CD4-positive, alpha-beta T cell treated with Interleukin-10 for 1 hour (primary cell): ENCODE results near the gene DCK.
"Not testable (repeated sequence)": the region's sequence is repeated elsewhere in the genome, so short reads cannot be mapped to it uniquely, and the experiment has no call there.

Source experiments
- DNase-seq: peaks from one replicate; pipeline ENCODE4 v3.0.0-alpha.2; 2020

The DCK gene

GRCh38 chr4:71004281-71004851 lies 10.9 kb downstream of the DCK start:
- peak; percentile 60 for DNase-seq

DNA sequence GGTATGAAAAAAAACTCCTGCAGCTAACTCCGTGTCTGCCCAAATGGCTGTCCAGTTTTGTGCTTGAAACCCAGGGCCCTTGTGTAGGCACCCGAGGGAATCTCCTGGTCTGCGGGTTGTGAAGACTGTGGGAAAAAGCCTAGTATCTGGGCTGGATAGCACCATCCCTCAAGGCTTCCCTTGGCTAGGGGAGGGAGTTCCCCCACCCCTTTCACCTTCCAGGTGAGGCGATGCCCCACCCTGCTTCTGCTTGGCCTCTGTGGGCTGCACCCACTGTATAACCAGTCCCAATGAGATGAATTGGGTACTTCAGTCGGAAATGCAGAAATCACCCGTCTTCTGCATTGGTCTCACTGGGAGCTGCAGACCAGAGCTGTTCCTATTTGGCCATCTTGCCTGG lies 11.6 kb downstream of the DCK start:
- not testable (repeated sequence) for DNase-seq

DNA sequence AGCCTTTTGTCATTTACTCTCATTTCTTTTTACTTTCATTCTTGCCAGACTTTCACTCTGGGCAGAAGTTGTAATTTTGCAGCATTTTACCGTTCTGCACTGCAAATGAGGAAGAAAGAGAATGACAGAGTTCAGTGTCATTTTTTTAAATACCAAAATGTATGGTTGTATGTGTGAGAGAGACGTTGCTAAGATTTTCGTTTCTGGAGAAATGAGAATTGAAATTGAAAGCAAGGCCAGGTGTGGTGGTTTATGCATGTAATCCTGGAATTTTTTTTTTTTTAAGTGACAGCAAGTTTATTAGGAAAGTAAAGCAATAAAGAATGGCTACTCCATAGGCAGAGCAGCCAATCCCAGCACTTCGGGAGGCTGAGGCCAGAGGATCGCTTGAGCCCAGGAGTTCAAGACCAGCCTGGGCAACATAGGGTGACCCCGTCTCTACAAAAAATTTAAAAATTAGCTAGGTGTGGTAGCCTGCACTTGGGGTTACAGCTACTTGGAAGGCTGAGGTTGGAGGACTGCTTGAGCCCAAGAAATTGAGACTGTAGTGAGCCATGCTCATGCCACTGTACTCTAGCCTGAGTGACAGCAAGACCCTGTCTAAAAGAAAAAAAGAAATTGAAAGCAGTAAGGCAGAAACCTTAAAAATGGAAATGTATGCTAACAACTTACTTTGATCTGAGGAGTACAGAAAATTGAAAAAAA lies 12.9 kb downstream of the DCK start:
- DNase-seq = no peak

GRCh38 chr4:71008196-71008595 lies 14.7 kb downstream of the DCK start:
- no peak for DNase-seq

DNA sequence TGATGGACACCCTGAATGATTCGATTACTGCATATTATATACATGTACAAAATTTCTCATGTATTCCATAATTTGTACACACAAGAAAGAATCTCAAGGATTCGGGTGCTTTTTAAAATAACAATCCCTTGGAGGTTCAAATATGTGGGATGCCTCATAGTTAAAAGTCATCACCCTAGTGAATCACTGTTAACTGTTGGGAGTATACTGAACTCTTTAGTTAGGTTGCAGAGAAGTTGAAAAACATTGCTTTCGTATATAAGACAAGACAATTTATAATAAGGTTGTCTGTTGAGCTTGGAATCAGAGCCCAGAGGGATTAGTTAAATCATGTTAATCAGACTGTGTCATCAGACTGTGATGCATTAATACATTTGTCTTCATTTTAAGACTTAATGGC lies 15.6 kb downstream of the DCK start:
- DNase-seq = no peak

- DNase-seq = peak; percentile 53
These were observed 16.6 kb downstream of the DCK start for GRCh38 chr4:71009890-71010588.

GRCh38 chr4:71011451-71011850 lies 18.0 kb downstream of the DCK start:
- no peak for DNase-seq

- DNase-seq = not testable (repeated sequence)
These were observed 23.9 kb downstream of the DCK start for GRCh38 chr4:71017391-71017790.

DNA sequence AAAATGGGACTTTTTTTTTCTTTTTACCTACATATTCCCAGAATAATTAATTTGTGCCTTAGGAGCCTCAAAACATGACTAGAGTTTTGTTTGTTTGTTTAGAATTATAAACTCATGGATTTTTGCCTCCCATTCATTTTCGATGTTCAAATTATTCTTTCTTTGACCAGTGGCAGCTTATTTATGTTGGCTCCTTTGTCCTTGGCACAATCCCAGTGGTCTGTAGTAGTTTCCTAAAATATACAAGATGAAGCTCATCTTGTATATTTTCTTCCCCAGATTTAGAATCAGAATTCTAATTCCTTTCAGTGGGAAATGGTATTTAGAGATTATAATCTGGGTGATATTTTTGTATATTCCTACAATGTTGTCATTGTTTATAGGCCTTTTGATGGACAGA lies 27.2 kb downstream of the DCK start:
- no peak for DNase-seq

DNA sequence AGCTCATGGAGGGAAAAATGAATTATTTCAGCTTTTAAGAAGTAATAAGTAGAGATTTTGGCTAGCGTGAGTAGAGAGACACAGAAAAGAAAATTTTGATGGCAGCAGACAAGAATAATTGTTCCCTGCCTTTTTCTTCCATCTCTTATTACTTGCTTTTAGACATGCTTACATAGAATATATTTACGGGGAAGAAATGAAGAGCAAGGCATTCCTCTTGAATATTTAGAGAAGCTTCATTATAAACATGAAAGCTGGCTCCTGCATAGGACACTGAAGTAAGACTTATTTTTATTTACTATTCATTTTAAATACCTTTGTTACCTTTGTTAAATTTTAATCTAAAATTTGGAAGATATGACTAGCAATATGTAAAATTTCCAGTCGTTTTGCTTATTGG lies 32.2 kb downstream of the DCK start:
- no peak for DNase-seq

DNA sequence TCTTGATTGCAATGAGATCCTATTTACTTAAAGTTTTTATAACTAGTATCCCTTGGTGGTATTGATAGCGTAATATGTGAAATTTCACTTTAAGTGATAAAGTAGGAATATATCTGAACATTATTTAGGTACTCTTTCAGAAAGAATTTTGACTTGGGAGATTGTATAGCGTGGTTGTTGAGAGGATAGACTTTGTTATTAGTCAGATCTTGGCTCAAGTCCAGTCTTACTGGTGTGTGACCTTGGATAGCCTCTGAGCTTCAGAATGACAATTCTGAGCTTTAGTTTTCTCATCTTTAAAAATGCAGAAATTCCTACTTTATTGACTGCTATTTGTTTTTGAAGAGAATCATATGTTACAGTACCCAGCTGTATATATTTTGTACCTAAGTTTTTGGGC lies 32.6 kb downstream of the DCK start:
- no peak for DNase-seq

- DNase-seq = no peak
These were observed 34.2 kb downstream of the DCK start for GRCh38 chr4:71027611-71028010.

DNA sequence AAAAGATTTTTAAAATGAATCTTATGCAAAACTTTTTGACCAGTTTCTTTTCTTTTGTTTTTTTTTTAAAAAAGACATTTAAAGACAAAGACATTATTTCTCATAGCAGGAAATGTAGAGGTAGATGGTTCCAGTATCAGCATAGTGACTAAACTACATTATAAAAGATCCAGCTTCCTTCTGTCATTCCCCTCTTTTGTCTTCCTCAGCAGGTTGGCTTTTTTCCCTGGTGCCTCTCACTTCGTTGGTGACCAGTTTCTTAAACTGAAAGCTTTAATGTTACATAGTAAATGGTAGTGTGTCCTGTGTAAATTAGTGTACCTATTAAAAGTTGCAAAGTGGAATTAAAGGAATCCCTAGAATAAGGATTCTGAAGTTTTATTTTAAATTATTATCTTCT lies 36.1 kb downstream of the DCK start:
- DNase-seq = no peak

GRCh38 chr4:71032106-71032505 lies 38.7 kb downstream of the DCK start:
- DNase-seq = not testable (repeated sequence)

DNA sequence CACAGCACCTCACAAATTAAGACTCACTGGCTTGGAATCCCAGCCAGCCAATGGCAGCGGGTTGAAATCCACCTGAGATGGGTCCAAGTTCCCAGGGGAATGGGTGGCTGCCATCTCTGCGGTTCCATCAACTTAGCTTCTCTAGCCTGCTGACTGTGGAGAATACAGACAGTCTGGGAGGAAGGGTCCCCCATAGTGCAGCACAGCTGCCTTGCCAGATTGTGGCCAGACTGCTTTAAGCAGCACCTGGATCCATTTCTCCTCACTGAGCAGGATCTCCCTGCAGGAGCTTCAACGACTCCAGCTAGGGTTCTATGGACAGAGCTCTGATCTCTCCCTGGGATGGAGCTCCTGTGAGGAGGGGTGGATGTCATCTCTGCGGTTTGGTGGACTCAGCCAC lies 51.8 kb downstream of the DCK start:
- no peak for DNase-seq

- no peak for DNase-seq
These were observed 55.9 kb downstream of the DCK start for GRCh38 chr4:71049395-71049794.

GRCh38 chr4:71050809-71051208 lies 57.4 kb downstream of the DCK start:
- DNase-seq = peak; percentile 14

DNA sequence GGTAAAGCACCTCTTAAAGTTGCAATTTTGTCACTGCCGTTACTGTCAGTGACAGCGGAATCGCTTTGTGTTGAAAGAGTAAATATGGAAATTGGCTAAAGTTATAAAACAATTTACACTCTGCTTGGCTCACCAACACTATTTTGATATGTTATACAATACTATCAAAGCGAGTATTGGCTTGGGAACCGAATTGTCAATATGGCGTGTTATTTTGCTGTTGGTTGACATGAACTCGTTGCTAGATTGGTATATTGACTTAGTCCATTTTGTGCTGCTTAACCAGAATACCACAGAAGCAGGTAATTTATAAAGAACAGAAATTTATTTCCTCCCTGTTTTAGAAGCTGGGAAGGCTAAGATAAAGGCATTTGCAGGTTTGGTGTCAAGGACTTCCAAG lies 58.6 kb downstream of the DCK start:
- no peak for DNase-seq

- DNase-seq = no peak
These were observed 59.3 kb downstream of the DCK start for GRCh38 chr4:71052716-71053115.

DNA sequence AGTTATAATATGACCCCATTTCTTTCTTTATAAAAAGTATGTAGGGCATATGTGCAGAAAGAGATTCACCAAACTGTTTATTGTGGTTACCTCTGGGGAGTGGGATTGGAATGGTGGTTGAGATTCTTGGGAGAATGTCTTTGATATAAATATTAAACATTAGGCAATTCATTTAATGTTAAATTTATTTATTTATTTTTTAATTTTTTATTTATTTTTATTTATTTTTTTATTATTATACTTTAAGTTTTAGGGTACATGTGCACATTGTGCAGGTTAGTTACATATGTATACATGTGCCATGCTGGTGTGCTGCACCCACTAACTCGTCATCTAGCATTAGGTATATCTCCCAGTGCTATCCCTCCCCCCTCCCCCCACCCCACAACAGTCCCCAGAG lies 60.2 kb downstream of the DCK start:
- DNase-seq = not testable (repeated sequence)

DNA sequence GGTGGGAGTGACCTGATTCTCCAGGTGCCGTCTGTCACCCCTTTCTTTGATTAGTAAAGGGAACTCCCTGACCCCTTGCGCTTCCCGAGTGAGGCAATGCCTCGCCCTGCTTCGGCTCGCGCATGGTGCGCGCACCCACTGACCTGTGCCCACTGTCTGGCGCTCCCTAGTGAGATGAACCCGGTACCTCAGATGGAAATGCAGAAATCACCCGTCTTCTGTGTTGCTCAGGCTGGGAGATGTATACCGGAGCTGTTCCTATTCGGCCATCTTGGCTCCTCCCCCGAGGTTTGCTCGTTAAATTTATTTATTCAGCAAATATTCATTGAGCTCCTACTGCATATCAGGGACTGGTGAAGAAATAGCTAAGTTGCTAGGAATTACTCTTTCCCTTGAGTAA lies 66.1 kb downstream of the DCK start:
- DNase-seq = not testable (repeated sequence)

- no peak for DNase-seq
These were observed 69.0 kb downstream of the DCK start for GRCh38 chr4:71062436-71062835.

DNA sequence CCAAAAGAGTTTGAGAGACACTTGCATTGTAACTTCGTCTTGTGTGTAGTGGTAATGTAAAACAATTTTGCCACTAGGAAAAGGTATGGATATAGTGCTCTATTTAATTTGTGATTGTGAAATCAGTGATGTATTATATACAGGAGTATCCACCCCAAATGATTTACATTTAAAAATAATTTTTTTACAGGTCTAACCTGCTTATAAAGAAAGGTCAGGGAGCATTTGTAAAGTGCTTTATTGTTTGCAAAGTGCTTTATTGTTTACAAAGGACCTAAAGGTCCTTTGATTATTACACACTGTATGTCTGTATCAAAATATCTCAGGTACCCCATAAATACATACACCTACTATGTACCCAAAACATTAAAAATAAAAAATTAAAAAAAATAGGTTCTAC lies 70.3 kb downstream of the DCK start:
- no peak for DNase-seq

GRCh38 chr4:71064521-71064920 lies 71.1 kb downstream of the DCK start:
- DNase-seq = no peak
